Activated naive CD4-positive, alpha-beta T cell treated with anti-CD3 and anti-CD28 coated beads for 36 hours (primary cell): ENCODE results near the gene LCNL1. TPM values are rescaled to one million over a fixed set of nuclear protein-coding genes. Genes with fewer than 3 reads are reported as not detected.

Experiments
- CTCF ChIA-PET: fragments of 350-600 bp; sonication (Branson Sonifier 250); formaldehyde crosslinking; loops from one replicate; lab custom pipeline; 2021; ENCODE audit warnings: antibody characterized with exemption; lab: Charles Lee
- DNase-seq: peaks from one replicate; pipeline ENCODE4 v3.0.0-alpha.2; 2020
- H3K27ac Mint-ChIP-seq: one replicate; pipeline ENCODE4 v1.8.0; 2021; ENCODE audit warnings: mild to moderate bottlenecking, mixed read lengths
- H3K27me3 Mint-ChIP-seq: one replicate; pipeline ENCODE4 v1.8.0; 2021; ENCODE audit warnings: low read depth, mixed read lengths
- H3K36me3 Mint-ChIP-seq: one replicate; pipeline ENCODE4 v1.8.0; 2021; ENCODE audit warnings: low read depth, mixed read lengths
- H3K4me1 Mint-ChIP-seq: one replicate; pipeline ENCODE4 v1.8.0; 2021; ENCODE audit warnings: low read depth, mixed read lengths
- H3K4me3 Mint-ChIP-seq: one replicate; pipeline ENCODE4 v1.8.0; 2021; ENCODE audit warnings: mild to moderate bottlenecking, moderate library complexity, mixed read lengths
- H3K9me3 Mint-ChIP-seq: one replicate; pipeline ENCODE4 v1.8.0; 2021; ENCODE audit warnings: mixed read lengths
- intact Hi-C: fragments of 100-400 bp; cut with micrococcal nuclease; formaldehyde crosslinking; loops from one replicate; pipeline ENCODE4 v1.15.1; 2023
- total RNA-seq, 2 experiments: library from RNA; stranded (reverse); gene quantifications; one replicate each; pipeline ENCODE4 v1.2.3, GENCODE V29; 2021

Gene LCNL1
- total RNA-seq, 2 experiments from 2014 or later, result not detected

GRCh38 chr9:136974817-136975535, 7.8 kb upstream of the LCNL1 start:
- Mint-ChIP-seq H3K27ac (no peak overlapping the region), H3K4me1 (peaks cover 14% of the 10 kb centered on the region), H3K9me3 (no peaks in the 10 kb centered on the region), H3K36me3 (no peaks in the 10 kb centered on the region), H3K4me3 (no peak overlapping the region), H3K27me3 (no peaks in the 10 kb centered on the region)
- intact Hi-C loops, result no loop called here
- DNase-seq, result no peak
- CTCF ChIA-PET, result interaction anchor here (0.6 to 3.2 kb wide), 4 partner anchors 27 to 162 kb away, joined by 3 to 14 read pairs (median 6); no protein-coding TSS in a partner anchor

DNA sequence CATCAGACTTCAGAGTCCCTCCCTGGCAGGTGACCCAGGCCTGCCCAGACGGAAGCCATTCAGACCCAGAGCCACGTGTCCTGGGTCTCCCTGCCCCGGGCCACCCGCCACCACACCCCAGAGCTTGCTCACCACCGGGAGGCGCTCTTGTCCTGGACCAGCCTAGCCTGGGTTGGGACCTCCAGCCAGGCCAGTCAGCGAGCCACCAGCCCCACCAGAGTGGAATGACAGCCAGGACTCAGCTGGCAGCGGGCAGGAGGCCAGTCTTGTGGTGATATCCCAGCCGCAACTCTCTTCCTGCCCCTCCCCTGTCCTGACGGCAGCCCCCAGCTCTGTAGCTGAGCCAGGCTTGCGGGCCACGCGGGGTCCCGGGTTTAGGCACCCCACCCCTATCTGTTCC, 7.1 kb upstream of the LCNL1 start:
- H3K9me3 Mint-ChIP-seq, result no peaks in the 10 kb centered on the region
- no peak overlapping the region for H3K4me3 Mint-ChIP-seq
- peaks cover 1% of the 10 kb centered on the region for H3K27me3 Mint-ChIP-seq
- CTCF ChIA-PET, result interaction anchor here (3.2 kb wide), 1 partner anchor 59 kb away, joined by 14 read pairs; no protein-coding TSS in a partner anchor
- intact Hi-C loops, result no loop called here
- H3K4me1 Mint-ChIP-seq, result peaks cover 14% of the 10 kb centered on the region
- no peak overlapping the region for H3K27ac Mint-ChIP-seq
- H3K36me3 Mint-ChIP-seq, result no peaks in the 10 kb centered on the region
- DNase-seq, result peak; percentile 45

DNA sequence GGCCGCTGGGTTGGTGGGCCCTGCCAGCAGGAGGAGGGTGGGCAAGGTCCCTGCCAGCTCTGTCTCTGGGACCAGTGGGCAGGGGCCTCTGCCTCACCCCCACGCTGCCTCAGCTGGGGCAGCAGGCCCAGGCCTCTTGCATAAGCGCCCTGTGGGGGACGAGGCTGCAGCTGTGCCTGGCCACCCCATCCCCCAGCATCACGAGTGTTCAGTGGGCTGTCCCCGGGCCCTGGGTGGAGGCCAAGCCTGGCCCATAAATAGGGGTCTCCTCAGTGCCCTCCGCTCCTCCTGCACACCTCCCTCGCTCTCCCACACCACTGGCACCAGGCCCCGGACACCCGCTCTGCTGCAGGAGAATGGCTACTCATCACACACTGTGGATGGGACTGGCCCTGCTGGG, 5.6 kb upstream of the LCNL1 start, which contains the start of gene PTGDS:
Gene PTGDS, plus strand, starts transcription at position 282 of the 400 bp plus-strand sequence. Its CDS starts 75 bp downstream, at position 357.
- H3K27ac Mint-ChIP-seq, result no peak within 1 kb of the TSS
- H3K36me3 Mint-ChIP-seq, result no peaks in the 10 kb centered on the region
- H3K9me3 Mint-ChIP-seq, result no peaks in the 10 kb centered on the region
- H3K27me3 Mint-ChIP-seq, result peaks cover 3% of the 10 kb centered on the region
- CTCF ChIA-PET, result no interaction called here
- intact Hi-C loops, result no loop called here
- no peak within 1 kb of the TSS for H3K4me3 Mint-ChIP-seq
- DNase-seq, result no peak
- H3K4me1 Mint-ChIP-seq, result peaks cover 14% of the 10 kb centered on the region

- intact Hi-C loops, result no loop called here
- no peak overlapping the region for H3K27ac Mint-ChIP-seq
- H3K4me1 Mint-ChIP-seq, result peaks cover 14% of the 10 kb centered on the region
- CTCF ChIA-PET, result interaction anchor here (1.1 kb wide), 1 partner anchor 57 kb away, joined by 4 read pairs; no protein-coding TSS in a partner anchor
- no peak overlapping the region for H3K4me3 Mint-ChIP-seq
- no peaks in the 10 kb centered on the region for H3K36me3 Mint-ChIP-seq
- no peaks in the 10 kb centered on the region for H3K9me3 Mint-ChIP-seq
- no peak for DNase-seq
- peaks cover 3% of the 10 kb centered on the region for H3K27me3 Mint-ChIP-seq
These were observed 5.1 kb upstream of the LCNL1 start for GRCh38 chr9:136977649-136978072.

DNA sequence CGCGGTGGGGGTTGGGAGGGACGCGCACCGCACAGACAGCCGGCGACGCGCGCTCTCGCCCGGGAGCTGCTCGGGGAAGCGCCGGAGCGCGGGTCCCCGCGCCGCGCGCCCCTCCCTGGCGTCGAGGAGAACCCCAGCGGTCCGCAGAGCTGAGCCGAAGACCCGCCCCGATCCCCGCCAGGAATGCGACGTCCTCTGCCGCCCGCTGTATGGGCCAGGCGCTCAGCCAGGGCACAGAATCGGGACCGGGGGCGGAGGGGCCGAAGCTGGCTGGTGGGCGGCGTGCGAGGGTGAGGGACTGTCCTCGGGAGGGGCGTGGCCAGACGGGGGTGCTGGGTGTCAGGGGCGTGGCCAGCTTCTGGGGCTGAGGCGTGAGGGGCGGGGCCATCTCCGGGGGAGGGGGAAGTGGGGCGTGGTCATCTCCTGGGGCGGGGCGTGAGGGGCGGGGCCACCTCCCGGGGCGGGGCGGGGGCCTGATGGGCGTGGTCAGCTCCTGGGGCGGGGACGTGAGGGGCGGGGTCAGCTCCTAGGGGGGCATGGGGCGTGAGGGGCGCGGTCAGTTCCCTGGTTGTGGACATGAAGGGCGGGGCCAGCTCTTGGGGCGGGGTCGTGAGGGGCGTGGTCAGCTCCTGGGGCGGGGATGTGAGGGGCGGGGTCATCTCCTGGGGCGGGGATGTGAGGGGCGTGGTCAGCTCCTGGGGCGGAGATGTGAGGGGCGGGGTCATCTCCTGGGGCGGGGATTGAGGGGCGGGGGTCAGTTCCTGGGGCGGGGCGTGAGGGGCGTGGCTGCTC, 4.5 kb upstream of the LCNL1 start:
- DNase-seq, result peak; percentile 66
- Mint-ChIP-seq H3K36me3 (no peaks in the 10 kb centered on the region), H3K27me3 (peaks cover 7% of the 10 kb centered on the region), H3K4me1 (peaks cover 14% of the 10 kb centered on the region), H3K9me3 (no peaks in the 10 kb centered on the region), H3K27ac (no peak overlapping the region), H3K4me3 (no peak overlapping the region)
- CTCF ChIA-PET, result interaction anchor here (0.6 to 1.1 kb wide), 2 partner anchors 10 to 57 kb away, joined by 3 to 4 read pairs; no protein-coding TSS in a partner anchor
- intact Hi-C loops, result no loop called here

- DNase-seq, result peak; percentile 30
- H3K27ac Mint-ChIP-seq, result no peak overlapping the region
- intact Hi-C loops, result no loop called here
- peaks cover 12% of the 10 kb centered on the region for H3K27me3 Mint-ChIP-seq
- peaks cover 14% of the 10 kb centered on the region for H3K4me1 Mint-ChIP-seq
- CTCF ChIA-PET, result interaction anchor here (1.1 kb wide), 1 partner anchor 56 kb away, joined by 4 read pairs; no protein-coding TSS in a partner anchor
- H3K9me3 Mint-ChIP-seq, result no peaks in the 10 kb centered on the region
- no peak overlapping the region for H3K4me3 Mint-ChIP-seq
- H3K36me3 Mint-ChIP-seq, result no peaks in the 10 kb centered on the region
These were observed 3.8 kb upstream of the LCNL1 start for GRCh38 chr9:136978865-136979544.

DNA sequence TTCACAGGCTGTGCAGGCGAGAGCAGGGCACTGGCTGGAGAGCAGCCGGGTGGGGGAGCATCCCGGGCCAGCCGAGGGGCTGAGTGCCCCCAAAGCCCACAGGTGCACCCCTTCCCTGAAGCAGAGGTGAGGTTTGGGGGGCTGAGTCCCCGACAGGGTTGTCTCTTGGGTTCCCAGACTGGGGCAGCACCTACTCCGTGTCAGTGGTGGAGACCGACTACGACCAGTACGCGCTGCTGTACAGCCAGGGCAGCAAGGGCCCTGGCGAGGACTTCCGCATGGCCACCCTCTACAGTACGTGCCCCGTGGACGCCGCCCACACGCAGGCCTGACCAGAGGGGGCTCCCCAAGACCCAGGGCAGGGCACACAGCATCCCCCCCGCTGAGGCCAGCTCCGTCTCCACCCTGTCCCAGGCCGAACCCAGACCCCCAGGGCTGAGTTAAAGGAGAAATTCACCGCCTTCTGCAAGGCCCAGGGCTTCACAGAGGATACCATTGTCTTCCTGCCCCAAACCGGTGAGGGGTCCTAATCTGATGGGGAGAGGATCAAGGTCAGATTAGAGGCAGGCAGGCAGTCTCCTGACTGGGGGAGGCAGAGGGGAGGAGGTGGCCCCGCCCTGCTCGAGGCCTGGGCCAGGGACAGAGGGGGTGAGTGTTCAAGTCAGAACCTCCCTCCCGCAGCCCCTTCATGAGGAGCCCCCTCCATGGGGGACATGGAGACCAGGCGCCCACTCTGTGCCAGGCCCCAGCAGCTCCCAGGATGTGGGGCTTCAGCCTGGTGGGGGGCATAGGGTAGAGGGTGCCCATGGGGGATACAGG, 2.8 kb upstream of the LCNL1 start:
- H3K27me3 Mint-ChIP-seq, result peaks cover 15% of the 10 kb centered on the region
- no peak overlapping the region for H3K27ac Mint-ChIP-seq
- intact Hi-C loops, result no loop called here
- H3K4me3 Mint-ChIP-seq, result no peak overlapping the region
- CTCF ChIA-PET, result interaction anchor here (1.3 kb wide), 1 partner anchor 49 kb away, joined by 3 read pairs; no protein-coding TSS in a partner anchor
- peaks cover 13% of the 10 kb centered on the region for H3K4me1 Mint-ChIP-seq
- H3K36me3 Mint-ChIP-seq, result no peaks in the 10 kb centered on the region
- no peaks in the 10 kb centered on the region for H3K9me3 Mint-ChIP-seq
- no peak for DNase-seq

DNA sequence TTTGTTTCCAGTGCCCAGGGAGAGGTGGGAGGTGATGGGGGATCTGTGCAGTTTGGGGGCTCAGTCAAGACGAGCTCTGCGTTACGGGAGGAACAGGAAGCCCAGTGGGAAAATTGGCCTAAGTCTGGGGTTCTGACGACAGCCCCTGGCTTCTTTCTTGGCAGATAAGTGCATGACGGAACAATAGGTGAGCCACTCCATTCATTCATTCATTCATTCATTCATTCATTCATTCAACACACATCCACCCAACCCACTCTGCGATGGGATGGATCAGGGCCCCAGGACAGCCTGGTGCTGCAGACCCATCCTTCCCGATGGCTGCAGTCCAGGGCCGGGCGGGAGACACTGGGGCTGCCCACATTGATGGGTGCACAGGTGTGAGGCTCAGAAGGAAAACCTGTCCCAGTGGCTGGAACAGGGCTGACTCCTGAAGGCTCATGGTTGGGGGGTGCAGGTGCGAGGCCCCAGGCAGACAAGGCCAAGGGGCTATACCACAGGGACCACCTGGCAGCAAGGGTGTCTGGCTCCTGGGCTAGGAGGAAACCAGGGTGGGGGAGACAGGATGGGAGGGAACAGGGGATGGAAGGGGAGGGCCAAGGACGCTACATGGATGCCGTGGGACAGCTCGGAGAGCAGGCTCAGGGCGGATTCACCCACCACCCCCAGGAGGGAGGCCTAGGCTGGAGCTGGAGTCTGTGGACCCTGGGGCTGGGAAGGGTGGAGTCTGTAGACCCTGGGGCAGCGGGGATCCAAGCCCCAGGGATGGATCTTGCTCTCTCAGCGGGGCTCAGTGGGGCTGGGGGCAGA, 1.9 kb upstream of the LCNL1 start:
- Mint-ChIP-seq H3K4me1 (peaks cover 7% of the 10 kb centered on the region), H3K27me3 (peaks cover 15% of the 10 kb centered on the region), H3K9me3 (no peaks in the 10 kb centered on the region), H3K27ac (no peak overlapping the region), H3K36me3 (no peaks in the 10 kb centered on the region), H3K4me3 (no peak overlapping the region)
- intact Hi-C loops, result no loop called here
- CTCF ChIA-PET, result interaction anchor here (0.5 to 1.3 kb wide), 3 partner anchors 48 to 306 kb away, joined by 3 to 5 read pairs (median 3); partner anchors contain the start of gene AJM1
- DNase-seq, result no peak

DNA sequence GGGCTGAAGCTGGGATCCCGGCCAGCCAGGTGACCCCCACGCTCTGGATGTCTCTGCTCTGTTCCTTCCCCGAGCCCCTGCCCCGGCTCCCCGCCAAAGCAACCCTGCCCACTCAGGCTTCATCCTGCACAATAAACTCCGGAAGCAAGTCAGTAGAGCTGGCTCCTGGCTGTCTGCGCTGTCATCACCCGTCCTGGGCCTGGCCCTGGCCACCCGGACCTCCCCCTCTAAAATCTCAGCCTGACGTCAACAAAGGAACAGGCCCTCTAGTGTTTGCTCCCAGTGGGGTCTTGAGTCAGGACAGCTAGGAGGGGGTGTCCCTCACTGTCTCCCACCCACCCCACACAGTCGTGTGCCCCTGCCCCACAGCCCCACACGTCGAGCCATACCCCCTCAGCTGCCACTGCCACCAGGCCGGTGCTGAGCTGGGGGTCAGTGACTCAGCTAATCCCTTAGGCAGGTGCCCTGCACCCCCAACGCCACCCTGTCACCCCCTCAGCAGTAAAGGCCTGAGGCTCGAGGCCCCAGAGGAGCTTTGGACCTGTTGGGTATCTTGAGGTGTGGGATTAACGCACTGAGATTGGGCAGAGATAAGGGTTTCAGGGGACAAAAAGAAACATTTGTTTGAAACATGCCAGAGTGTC, 1.1 kb upstream of the LCNL1 start:
- CTCF ChIA-PET, result no interaction called here
- intact Hi-C loops, result no loop called here
- peaks cover 2% of the 10 kb centered on the region for H3K4me1 Mint-ChIP-seq

GRCh38 chr9:136983167-136983566, 374 bp downstream of the LCNL1 start:
- no peak overlapping the region for H3K4me3 Mint-ChIP-seq

More for the DNA sequence above, 1.1 kb upstream of the LCNL1 start:
- Mint-ChIP-seq H3K9me3 (no peaks in the 10 kb centered on the region), H3K27ac (no peak overlapping the region), H3K4me3 (no peak overlapping the region), H3K27me3 (peaks cover 19% of the 10 kb centered on the region), H3K36me3 (no peaks in the 10 kb centered on the region)
- no peak for DNase-seq

More at GRCh38 chr9:136983167-136983566, 374 bp downstream of the LCNL1 start:
- Mint-ChIP-seq H3K27ac (no peak overlapping the region), H3K27me3 (peaks cover 21% of the 10 kb centered on the region), H3K4me1 (no peaks in the 10 kb centered on the region), H3K36me3 (no peaks in the 10 kb centered on the region), H3K9me3 (no peaks in the 10 kb centered on the region)
- DNase-seq, result no peak
- intact Hi-C loops, result no loop called here
- CTCF ChIA-PET, result no interaction called here
